Astrocyte (in vitro differentiated cells and primary cell): ENCODE results near the gene GABRA4. TPM values are rescaled to one million over a fixed set of nuclear protein-coding genes. Genes with fewer than 3 reads are reported as not detected.

Source experiments
- DNase-seq: peaks from one replicate; pipeline ENCODE4 v3.0.0-alpha.2; 2010; ENCODE audit warnings: low read depth
- FAIRE-seq: peaks from 2 replicates; lab custom pipeline; 2011; peaks lifted over from hg19 to GRCh38; lab: Jason Lieb, UNC
- H2AFZ ChIP-seq: 2 replicates; pipeline ENCODE4 v1.6.0; 2012; ENCODE audit warnings: low read depth, low read length, inconsistent platforms
- H3K27ac ChIP-seq: 2 replicates; pipeline ENCODE4 v1.5.1; 2011; ENCODE audit warnings: low read depth, low read length, inconsistent platforms
- H3K27me3 ChIP-seq: 2 replicates; pipeline ENCODE4 v1.6.0; 2011; ENCODE audit warnings: low read length, inconsistent platforms; ENCODE audit not compliant: insufficient read depth
- H3K36me3 ChIP-seq: 2 replicates; pipeline ENCODE4 v1.5.1; 2011; ENCODE audit warnings: low read length, inconsistent platforms; ENCODE audit not compliant: insufficient read depth
- H3K4me1 ChIP-seq: 2 replicates; pipeline ENCODE4 v1.5.1; 2011; ENCODE audit warnings: low read length, inconsistent platforms; ENCODE audit not compliant: insufficient read depth
- H3K4me2 ChIP-seq: 2 replicates; pipeline ENCODE4 v1.6.0; 2012; ENCODE audit warnings: low read length, inconsistent platforms
- H3K4me3 ChIP-seq: 2 replicates; pipeline ENCODE4 v1.5.1; 2011; ENCODE audit warnings: low read depth, mild to moderate bottlenecking, low read length, inconsistent platforms; ENCODE audit not compliant: insufficient read depth
- H3K79me2 ChIP-seq: 2 replicates; pipeline ENCODE4 v1.6.0; 2012; ENCODE audit warnings: mild to moderate bottlenecking, low read length, inconsistent platforms; ENCODE audit not compliant: insufficient read depth
- H3K9ac ChIP-seq: 2 replicates; pipeline ENCODE4 v1.6.0; 2012; ENCODE audit warnings: mild to moderate bottlenecking, low read length, inconsistent platforms
- H3K9me3 ChIP-seq: 2 replicates; pipeline ENCODE4 v1.5.1; 2012; ENCODE audit warnings: low read depth, mild to moderate bottlenecking, low read length, inconsistent platforms; ENCODE audit not compliant: insufficient read depth
- H4K20me1 ChIP-seq: 2 replicates; pipeline ENCODE4 v1.6.0; 2012; ENCODE audit warnings: low read length, inconsistent platforms; ENCODE audit not compliant: insufficient read depth
- H3K27ac Mint-ChIP-seq: one replicate; pipeline ENCODE4 v1.8.0; 2021; ENCODE audit warnings: mild to moderate bottlenecking, mixed read lengths; ENCODE audit not compliant: unreplicated experiment
- H3K27me3 Mint-ChIP-seq: one replicate; pipeline ENCODE4 v1.8.0; 2021; ENCODE audit warnings: low read depth, mixed read lengths; ENCODE audit not compliant: unreplicated experiment
- H3K36me3 Mint-ChIP-seq: one replicate; pipeline ENCODE4 v1.8.0; 2021; ENCODE audit warnings: low read depth, mixed read lengths; ENCODE audit not compliant: unreplicated experiment
- H3K4me1 Mint-ChIP-seq: one replicate; pipeline ENCODE4 v1.8.0; 2021; ENCODE audit warnings: low read depth, mixed read lengths; ENCODE audit not compliant: unreplicated experiment
- H3K4me3 Mint-ChIP-seq: one replicate; pipeline ENCODE4 v1.8.0; 2021; ENCODE audit warnings: mild to moderate bottlenecking, moderate library complexity, mixed read lengths; ENCODE audit not compliant: unreplicated experiment
- H3K9me3 Mint-ChIP-seq: one replicate; pipeline ENCODE4 v1.8.0; 2021; ENCODE audit warnings: mild to moderate bottlenecking, mixed read lengths; ENCODE audit not compliant: unreplicated experiment
- EZH2 ChIP-seq: IDR thresholded peaks from 2 replicates; pipeline ENCODE4 v1.6.1; 2012; ENCODE audit warnings: mild to moderate bottlenecking, low read length, inconsistent platforms; ENCODE audit not compliant: insufficient read depth
- total RNA-seq: library from RNA; stranded (reverse); gene quantifications from 2 replicates; pipeline ENCODE4 v1.2.1, GENCODE V29; 2021
- TF ChIP-seq, protein P1 (sequence below): IDR thresholded peaks from 2 replicates; pipeline ENCODE4 v1.5.1; 2011; ENCODE audit warnings: low read depth, mild to moderate bottlenecking, inconsistent platforms, low read length, moderate library complexity; ENCODE audit not compliant: insufficient read depth

GABRA4 gene
- total RNA-seq, 1 donor from 2014 or later, result not detected

DNA sequence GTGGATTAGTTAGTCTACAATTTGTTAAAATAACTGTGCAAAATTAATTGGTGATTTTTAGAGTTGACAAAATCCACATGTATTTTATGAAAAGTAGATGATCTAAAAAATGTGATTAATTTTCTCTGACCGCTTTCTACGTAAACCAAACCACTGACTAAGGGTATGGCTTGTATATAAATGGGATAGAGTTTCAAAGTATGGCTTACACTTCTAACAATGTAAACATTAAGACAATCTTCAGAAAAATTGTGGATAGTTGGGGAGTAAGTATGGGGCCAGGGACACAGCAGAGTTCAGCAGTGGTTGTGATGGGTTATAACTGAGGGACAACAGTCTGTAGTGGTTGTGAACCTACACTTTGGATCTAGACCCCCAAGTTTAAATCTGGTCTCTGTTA lies 39.8 kb downstream of the GABRA4 start:
- no peaks in the 10 kb centered on the region for H3K27me3 ChIP-seq

DNA sequence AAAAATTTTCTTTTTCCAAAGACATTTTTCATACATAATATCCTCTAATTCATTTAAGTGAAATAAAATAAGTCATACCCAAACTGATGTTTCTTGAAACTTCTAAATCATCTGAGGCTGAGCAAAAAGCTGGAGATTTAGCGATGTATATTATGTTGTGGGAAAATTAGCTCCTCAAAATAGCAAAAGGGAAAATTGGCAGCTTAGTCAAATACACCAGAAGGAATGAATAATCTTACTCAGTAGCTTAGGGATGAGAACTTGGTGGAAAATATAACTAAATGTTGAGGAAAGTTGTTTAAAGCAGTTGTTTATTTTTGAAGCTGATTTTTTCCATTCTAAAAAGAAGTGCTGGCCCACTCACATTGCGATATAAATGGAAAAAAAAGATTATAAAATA lies 40.9 kb downstream of the GABRA4 start:
- H3K4me2 ChIP-seq, result no peak overlapping the region
- no peak overlapping the region for H3K27ac Mint-ChIP-seq
- H3K4me3 ChIP-seq, result no peak overlapping the region
- peaks cover 9% of the 10 kb centered on the region for H3K4me1 Mint-ChIP-seq
- H3K36me3 Mint-ChIP-seq, result no peaks in the 10 kb centered on the region
- H3K4me1 ChIP-seq, result no peaks in the 10 kb centered on the region
- H3K36me3 ChIP-seq, result no peaks in the 10 kb centered on the region
- H3K27ac ChIP-seq, result no peak overlapping the region
- H3K9me3 Mint-ChIP-seq, result no peaks in the 10 kb centered on the region
- H4K20me1 ChIP-seq, result no peaks in the 10 kb centered on the region
- TF ChIP-seq, protein P1, sequence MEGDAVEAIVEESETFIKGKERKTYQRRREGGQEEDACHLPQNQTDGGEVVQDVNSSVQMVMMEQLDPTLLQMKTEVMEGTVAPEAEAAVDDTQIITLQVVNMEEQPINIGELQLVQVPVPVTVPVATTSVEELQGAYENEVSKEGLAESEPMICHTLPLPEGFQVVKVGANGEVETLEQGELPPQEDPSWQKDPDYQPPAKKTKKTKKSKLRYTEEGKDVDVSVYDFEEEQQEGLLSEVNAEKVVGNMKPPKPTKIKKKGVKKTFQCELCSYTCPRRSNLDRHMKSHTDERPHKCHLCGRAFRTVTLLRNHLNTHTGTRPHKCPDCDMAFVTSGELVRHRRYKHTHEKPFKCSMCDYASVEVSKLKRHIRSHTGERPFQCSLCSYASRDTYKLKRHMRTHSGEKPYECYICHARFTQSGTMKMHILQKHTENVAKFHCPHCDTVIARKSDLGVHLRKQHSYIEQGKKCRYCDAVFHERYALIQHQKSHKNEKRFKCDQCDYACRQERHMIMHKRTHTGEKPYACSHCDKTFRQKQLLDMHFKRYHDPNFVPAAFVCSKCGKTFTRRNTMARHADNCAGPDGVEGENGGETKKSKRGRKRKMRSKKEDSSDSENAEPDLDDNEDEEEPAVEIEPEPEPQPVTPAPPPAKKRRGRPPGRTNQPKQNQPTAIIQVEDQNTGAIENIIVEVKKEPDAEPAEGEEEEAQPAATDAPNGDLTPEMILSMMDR, result no peak
- TF ChIP-seq EZH2, result no peak
- no peaks in the 10 kb centered on the region for H3K79me2 ChIP-seq
- H3K9me3 ChIP-seq, result no peaks in the 10 kb centered on the region
- no peaks in the 10 kb centered on the region for H3K27me3 ChIP-seq
- H3K27me3 Mint-ChIP-seq, result peaks cover 3% of the 10 kb centered on the region
- no peak overlapping the region for H3K4me3 Mint-ChIP-seq
- H2AFZ ChIP-seq, result no peak overlapping the region
- no peak overlapping the region for H3K9ac ChIP-seq
- FAIRE-seq (no peak), DNase-seq (no peak)

More for the DNA sequence above, 39.8 kb downstream of the GABRA4 start:
- no peak overlapping the region for H2AFZ ChIP-seq
- no peak for TF ChIP-seq EZH2
- TF ChIP-seq, protein P1, result no peak
- H3K36me3 ChIP-seq, result no peaks in the 10 kb centered on the region
- no peaks in the 10 kb centered on the region for H3K9me3 Mint-ChIP-seq
- H3K4me3 ChIP-seq, result no peak overlapping the region
- DNase-seq, result no peak
- no peaks in the 10 kb centered on the region for H3K36me3 Mint-ChIP-seq
- H3K4me3 Mint-ChIP-seq, result no peak overlapping the region
- no peak for FAIRE-seq
- H3K27ac ChIP-seq, result no peak overlapping the region
- H3K79me2 ChIP-seq, result no peaks in the 10 kb centered on the region
- no peak overlapping the region for H3K4me2 ChIP-seq
- no peak overlapping the region for H3K27ac Mint-ChIP-seq
- H3K27me3 Mint-ChIP-seq, result peaks cover 3% of the 10 kb centered on the region
- H3K9ac ChIP-seq, result no peak overlapping the region
- H3K9me3 ChIP-seq, result no peaks in the 10 kb centered on the region
- H3K4me1 Mint-ChIP-seq, result peaks cover 9% of the 10 kb centered on the region
- H4K20me1 ChIP-seq, result no peaks in the 10 kb centered on the region
- H3K4me1 ChIP-seq, result no peaks in the 10 kb centered on the region

DNA sequence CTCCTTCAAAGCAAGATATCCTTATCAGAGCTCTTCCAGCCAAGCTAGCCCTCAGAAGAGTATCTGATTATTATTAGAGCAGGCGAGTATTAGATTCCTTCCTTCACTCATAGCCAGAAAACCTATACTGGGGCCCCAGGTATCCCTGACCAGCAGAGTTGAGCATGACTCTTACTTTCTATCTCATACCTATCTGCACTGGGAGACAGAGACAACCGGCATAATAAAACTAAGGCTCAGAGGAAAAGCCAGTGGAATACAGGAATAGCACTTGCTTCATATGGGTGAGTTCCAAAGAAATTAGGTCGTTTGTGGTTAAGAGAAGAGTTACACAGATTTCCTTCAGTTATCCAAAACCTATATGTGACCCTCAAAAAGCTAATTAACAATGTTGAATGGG lies 42.6 kb downstream of the GABRA4 start:
- DNase-seq, result peak; percentile 12
- FAIRE-seq, result no peak
- TF ChIP-seq, protein P1, result no peak
- no peak for TF ChIP-seq EZH2
- Mint-ChIP-seq H3K27me3 (peaks cover 3% of the 10 kb centered on the region), H3K27ac (no peak overlapping the region), H3K9me3 (no peaks in the 10 kb centered on the region), H3K4me3 (no peak overlapping the region), H3K36me3 (no peaks in the 10 kb centered on the region), H3K4me1 (peaks cover 10% of the 10 kb centered on the region)
- no peaks in the 10 kb centered on the region for H3K79me2 ChIP-seq
- no peak overlapping the region for H3K4me2 ChIP-seq
- no peak overlapping the region for H3K4me3 ChIP-seq
- no peaks in the 10 kb centered on the region for H3K27me3 ChIP-seq
- H3K9ac ChIP-seq, result no peak overlapping the region
- no peak overlapping the region for H2AFZ ChIP-seq
- no peaks in the 10 kb centered on the region for H3K9me3 ChIP-seq
- no peaks in the 10 kb centered on the region for H4K20me1 ChIP-seq
- no peaks in the 10 kb centered on the region for H3K36me3 ChIP-seq
- no peak overlapping the region for H3K27ac ChIP-seq
- H3K4me1 ChIP-seq, result no peaks in the 10 kb centered on the region
